Measurements from ENCODE around the gene MSL1. TPM values are rescaled to one million over a fixed set of nuclear protein-coding genes. Genes with fewer than 3 reads are reported as not detected.

Gene MSL1
- total and polyA plus RNA-seq, 9 of the 15 experiments (the other 6 are each of a cell fraction or from before 2014, with no cell fraction given), result 13.8 to 120 (median 61.9) TPM

- TF ChIP-seq L3MBTL2 (IDR thresholded peaks at IDR 0.05), result no peak
Observed at GRCh38 chr17:40104594-40105486, 16.9 kb upstream of the MSL1 start (continued).

GRCh38 chr17:40105861-40106759 lies 15.7 kb upstream of the MSL1 start:
- Histone ChIP-seq H4K20me1 (replicated peaks; ENCODE audit: control insufficient read depth, insufficient read depth, low read length) (no peaks in the 10 kb centered on the region), H3K27ac (ENCODE audit: extremely low read depth, low read depth, low read length) (no peak overlapping the region), H3K4me3 (no peak overlapping the region), H3K36me3 (ENCODE audit: control insufficient read depth, insufficient read depth, low read length) (no peaks in the 10 kb centered on the region), H3K4me1 (replicated peaks in 1 of 2; ENCODE audit: control insufficient read depth in 2 of 2, insufficient read depth in 2 of 2, low read length in 2 of 2) (peaks cover 54 to 63% of the 10 kb centered on the region in 2 experiments), H2AFZ (ENCODE audit: low read depth, low read length) (0 out of 2 replicates have a peak overlapping the region, but pooled peaks have one; percentile 7), H3K9me1 (ENCODE audit: control insufficient read depth, insufficient read depth, low read length) (no peaks in the 10 kb centered on the region), H3K9ac (ENCODE audit: insufficient read depth in 1 of 2, low read depth in 2 of 2, low read length in 2 of 2) (no peak overlapping the region), H3K9me3 (replicated peaks; ENCODE audit: control insufficient read depth, insufficient read depth, low read depth, low read length) (no peaks in the 10 kb centered on the region), H3K27me3 (ENCODE audit: control insufficient read depth in 2 of 2, insufficient read depth in 2 of 2, low read length in 2 of 2) (no peaks in the 10 kb centered on the region), H3K4me2 (ENCODE audit: insufficient read depth, low read length) (no peak overlapping the region), H3K79me2 (ENCODE audit: control insufficient read depth, insufficient read depth, low read length) (no peaks in the 10 kb centered on the region)
- intact Hi-C loops (cut with micrococcal nuclease), result no loop called here
- BruUV-seq (replicated peaks), result no TSS peak
- ChIA-PET CTCF (ENCODE audit: low intra/inter-chr PET ratio) (no interaction called here), POLR2A (interaction anchor here (0.6 to 0.7 kb wide), 3 partner anchors 15 to 201 kb away, joined by 3 read pairs; no protein-coding TSS in a partner anchor)
- ATAC-seq, result no peak
- 66% methylated on average over 5 of the region's 5 CpGs for WGBS (ENCODE audit: insufficient coverage, low coverage, missing lambda C conversion rate)
- no peak for TF ChIP-seq NFE2 (IDR thresholded peaks at IDR 0.05; ENCODE audit: low read depth)
- peak; percentile 88 for TF ChIP-seq SPI1 (IDR thresholded peaks at IDR 0.05; ENCODE audit: borderline replicate concordance, low read depth, low read length)
- no peak for FAIRE-seq
- no peak for DNase-seq (ENCODE audit: extremely low read depth in 1 of 4, low spot score in 3 of 4)
- in situ Hi-C loops (cut with MboI), result no loop called here
